SK-N-MC (cell line): ENCODE data around the gene HINT3.

Source experiments
- DNase-seq: peaks from one replicate; pipeline ENCODE4 v3.0.0-alpha.2; 2011; ENCODE audit warnings: low read depth, low spot score
- H3K27ac ChIP-seq: fragments of 200-600 bp; sonication (generic); 2 replicates; pipeline ENCODE4 v1.5.1; 2016; ENCODE audit warnings: mixed run types
- H3K36me3 ChIP-seq: fragments of 200-600 bp; sonication (generic); 2 replicates; pipeline ENCODE4 v1.6.1; 2017; ENCODE audit warnings: antibody characterized with exemption, low read length, mixed read lengths; ENCODE audit not compliant: insufficient read depth
- H3K4me3 ChIP-seq: fragments of 200-600 bp; sonication (generic); 2 replicates; pipeline ENCODE4 v1.5.1; 2016
- H3K9ac ChIP-seq: fragments of 200-600 bp; sonication (generic); 2 replicates; pipeline ENCODE4 v1.8.0; 2017; ENCODE audit warnings: mixed run types, mixed read lengths; ENCODE audit not compliant: insufficient read length
- H3K9me3 ChIP-seq: fragments of 200-600 bp; sonication (generic); 2 replicates; pipeline ENCODE4 v1.6.1; 2017; ENCODE audit warnings: low read depth, mild to moderate bottlenecking, antibody characterized with exemption, low read length, moderate library complexity, mixed read lengths
- EZH2 ChIP-seq: fragments of 200-600 bp; sonication (generic); IDR thresholded peaks from one replicate; pipeline ENCODE4 v1.6.1; 2017; ENCODE audit warnings: antibody characterized with exemption
- FOXP2 ChIP-seq: optimal IDR thresholded peaks from 2 replicates; pipeline ENCODE3; 2011; ENCODE audit warnings: mild to moderate bottlenecking, moderate library complexity; ENCODE audit not compliant: insufficient read depth; ENCODE audit errors: extremely low read length, control extremely low read depth
- POLR2AphosphoS5 ChIP-seq: IDR thresholded peaks from 2 replicates; pipeline ENCODE4 v1.6.1; 2012; ENCODE audit warnings: mild to moderate bottlenecking, low read depth, low read length, borderline replicate concordance

Gene HINT3

DNA sequence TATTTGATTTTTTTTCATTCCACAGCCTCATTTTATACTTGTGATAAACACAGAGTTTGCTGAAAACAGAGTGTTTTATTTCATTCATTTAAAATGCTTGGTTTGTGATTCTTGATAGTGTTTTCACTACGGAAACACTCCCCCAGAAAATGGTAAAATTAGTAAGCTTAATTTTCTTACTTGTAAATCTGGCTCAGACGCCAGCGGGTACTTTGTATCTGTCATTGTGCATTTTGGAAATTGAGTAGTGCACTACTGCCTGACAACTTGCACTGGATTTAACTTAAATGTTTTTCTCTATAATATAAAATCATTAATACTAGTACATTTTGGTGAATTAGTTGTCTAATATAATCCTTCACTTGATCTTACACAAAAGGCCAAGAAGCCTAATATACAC, 37.0 kb upstream of the HINT3 start:
- DNase-seq, result no peak
- H3K9ac ChIP-seq, result no peak overlapping the region
- H3K9me3 ChIP-seq, result no peaks in the 10 kb centered on the region
- H3K36me3 ChIP-seq, result peaks cover 9% of the 10 kb centered on the region
- H3K4me3 ChIP-seq, result peak overlapping the region; percentile 63
- peak overlapping the region; percentile 65; the same call in 1 of the 2 replicates for H3K27ac ChIP-seq
- no peak for TF ChIP-seq EZH2
- TF ChIP-seq FOXP2, result no peak
- TF ChIP-seq POLR2AphosphoS5, result no peak

- no peak overlapping the region for H3K9ac ChIP-seq
- no peak overlapping the region for H3K4me3 ChIP-seq
- TF ChIP-seq FOXP2 (no peak), EZH2 (no peak), POLR2AphosphoS5 (no peak)
- no peak overlapping the region for H3K27ac ChIP-seq
- no peaks in the 10 kb centered on the region for H3K9me3 ChIP-seq
- H3K36me3 ChIP-seq, result peaks cover 9% of the 10 kb centered on the region
- no peak for DNase-seq
Measured at GRCh38 chr6:125922322-125922860, 34.2 kb upstream of the HINT3 start.

DNA sequence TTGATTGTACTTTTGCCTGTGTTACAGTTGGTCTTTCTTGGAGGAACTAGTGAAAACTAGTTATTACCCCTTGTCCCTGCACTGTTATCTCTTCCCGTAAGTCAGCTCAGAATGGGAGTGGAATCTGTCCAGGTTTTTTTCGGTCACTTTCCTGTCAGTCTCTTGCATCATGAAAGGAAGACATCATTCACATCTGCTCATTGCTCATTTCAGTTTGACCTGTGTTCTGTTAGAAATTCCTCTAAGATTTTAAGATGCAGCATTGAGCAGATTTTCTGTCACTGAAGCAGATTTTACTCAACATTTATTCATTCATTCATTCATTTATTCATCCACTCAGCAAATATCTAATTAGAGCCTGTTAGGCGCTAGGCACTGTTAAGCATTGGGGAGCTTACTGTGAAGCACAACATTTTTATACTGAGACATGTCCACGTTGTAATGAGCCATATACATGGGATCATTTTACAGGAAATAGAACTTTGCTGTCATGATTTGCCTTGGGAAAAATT, 33.1 kb upstream of the HINT3 start:
- DNase-seq, result no peak
- Histone ChIP-seq H3K4me3 (peak overlapping the region; percentile 49; the same call in 1 of the 2 replicates), H3K27ac (peak overlapping the region; percentile 94), H3K36me3 (peaks cover 19% of the 10 kb centered on the region), H3K9ac (peak overlapping the region; percentile 56), H3K9me3 (no peaks in the 10 kb centered on the region)
- TF ChIP-seq POLR2AphosphoS5 (no peak), FOXP2 (no peak), EZH2 (no peak)

DNA sequence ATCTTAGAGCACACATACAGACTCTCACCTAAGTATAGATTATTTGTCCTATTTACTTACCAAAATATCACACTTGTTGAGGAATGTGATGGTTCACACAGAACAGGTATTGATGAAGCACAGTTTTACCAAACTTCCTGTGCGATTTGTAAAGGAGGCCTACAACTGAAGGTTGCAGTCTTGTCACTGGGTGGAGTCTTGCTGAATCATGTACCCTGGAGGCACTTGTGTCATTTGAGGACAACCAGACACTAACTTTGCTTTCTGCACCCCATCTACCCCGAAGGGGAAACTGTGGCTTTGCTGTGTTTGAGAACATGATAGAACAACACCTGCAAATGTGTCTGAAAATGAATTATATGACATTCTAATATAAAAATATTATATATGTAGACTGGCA, 32.4 kb upstream of the HINT3 start:
- peaks cover 24% of the 10 kb centered on the region for H3K36me3 ChIP-seq
- no peak for DNase-seq
- peak overlapping the region; percentile 94 for H3K27ac ChIP-seq
- H3K9ac ChIP-seq, result peak overlapping the region; percentile 56
- H3K4me3 ChIP-seq, result peak overlapping the region; percentile 49
- no peaks in the 10 kb centered on the region for H3K9me3 ChIP-seq
- no peak for TF ChIP-seq EZH2
- TF ChIP-seq FOXP2, result no peak
- TF ChIP-seq POLR2AphosphoS5, result no peak; the same call in 1 of the 2 replicates

GRCh38 chr6:125924697-125925358, 31.7 kb upstream of the HINT3 start:
- TF ChIP-seq POLR2AphosphoS5 (no peak), EZH2 (no peak), FOXP2 (no peak)
- H3K4me3 ChIP-seq, result peak overlapping the region; percentile 49
- H3K9me3 ChIP-seq, result no peaks in the 10 kb centered on the region
- H3K36me3 ChIP-seq, result peaks cover 24% of the 10 kb centered on the region
- no peak for DNase-seq
- H3K9ac ChIP-seq, result peak overlapping the region; percentile 34
- H3K27ac ChIP-seq, result peak overlapping the region; percentile 94

- no peak overlapping the region for H3K27ac ChIP-seq
- TF ChIP-seq EZH2 (no peak), FOXP2 (no peak), POLR2AphosphoS5 (no peak)
- H3K9me3 ChIP-seq, result no peaks in the 10 kb centered on the region
- H3K9ac ChIP-seq, result no peak overlapping the region
- DNase-seq, result no peak
- peaks cover 24% of the 10 kb centered on the region for H3K36me3 ChIP-seq
- H3K4me3 ChIP-seq, result no peak overlapping the region
Measured at GRCh38 chr6:125926711-125927110, 29.9 kb upstream of the HINT3 start.

DNA sequence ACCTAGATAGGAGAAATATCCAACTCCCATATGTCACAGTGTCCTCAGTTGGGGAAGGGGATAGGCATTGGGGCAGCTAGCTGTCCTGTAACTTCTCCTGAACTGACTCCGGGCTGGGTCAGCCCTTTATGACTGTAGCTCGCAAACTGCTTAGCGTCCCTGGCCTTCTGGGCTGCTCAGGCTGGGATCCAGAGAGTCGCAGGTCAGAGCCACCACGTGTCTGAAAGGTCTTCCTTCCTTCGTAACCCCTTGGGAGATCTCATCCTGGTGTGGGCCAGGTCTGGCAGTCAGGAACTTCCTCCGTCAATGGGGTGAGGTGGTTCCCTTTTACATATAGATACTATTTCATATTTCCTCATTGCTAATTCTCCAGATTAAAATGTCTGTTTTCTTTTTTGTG, 28.8 kb upstream of the HINT3 start:
- no peak overlapping the region for H3K27ac ChIP-seq
- TF ChIP-seq POLR2AphosphoS5, result no peak
- TF ChIP-seq FOXP2, result no peak
- TF ChIP-seq EZH2, result no peak
- H3K9ac ChIP-seq, result no peak overlapping the region
- DNase-seq, result no peak
- peaks cover 20% of the 10 kb centered on the region for H3K36me3 ChIP-seq
- H3K9me3 ChIP-seq, result no peaks in the 10 kb centered on the region
- H3K4me3 ChIP-seq, result no peak overlapping the region

DNA sequence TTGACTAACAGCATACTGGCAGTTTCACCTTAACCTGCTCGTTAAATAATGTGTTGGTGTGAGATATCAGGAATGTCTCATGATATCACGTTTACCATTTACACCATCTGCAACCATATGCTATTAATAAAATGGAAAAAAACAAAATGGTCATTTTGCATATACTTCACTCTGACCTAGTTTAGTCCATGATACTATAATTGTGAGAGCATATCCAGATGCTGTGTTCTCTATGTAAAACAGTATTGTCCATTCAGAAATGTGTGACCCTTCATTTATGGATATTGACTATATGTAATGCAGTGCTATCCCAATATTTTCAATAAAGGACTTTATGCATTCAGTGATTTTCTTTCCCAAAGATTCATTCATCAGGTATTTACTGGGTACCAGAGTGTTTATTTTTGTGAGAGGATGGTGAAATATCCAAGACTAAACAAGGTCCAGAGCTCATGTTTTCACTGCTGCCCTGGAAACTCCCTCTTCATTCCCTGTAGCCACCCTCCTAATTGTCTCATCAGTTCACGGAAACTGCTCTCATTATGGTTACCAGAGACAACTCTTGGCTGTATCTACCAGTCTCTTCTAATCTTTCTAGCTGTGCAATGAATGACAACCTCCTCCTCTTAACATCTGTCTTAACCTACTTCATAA, 25.7 kb upstream of the HINT3 start:
- DNase-seq, result no peak
- no peak overlapping the region for H3K9ac ChIP-seq
- TF ChIP-seq EZH2 (no peak), POLR2AphosphoS5 (no peak), FOXP2 (no peak)
- no peak overlapping the region for H3K4me3 ChIP-seq
- H3K36me3 ChIP-seq, result peaks cover 15% of the 10 kb centered on the region
- no peak overlapping the region for H3K27ac ChIP-seq
- H3K9me3 ChIP-seq, result no peaks in the 10 kb centered on the region
